GM18526 (cell line): Measurements from ENCODE around the gene KCNK7.
A peak's percentile ranks its signal among the peaks of the same experiment; 100 is the strongest.

Experiments
- POLR2A ChIP-seq: IDR thresholded peaks from 3 replicates; pipeline ENCODE4 v1.6.1; 2011; ENCODE audit not compliant: insufficient read length; ENCODE audit errors: extremely low read depth

Gene KCNK7

GRCh38 chr11:65554842-65555430, 40.7 kb downstream of the KCNK7 start:
- TF ChIP-seq POLR2A: no peak

- no peak for TF ChIP-seq POLR2A
Observed at GRCh38 chr11:65554057-65554818, 41.4 kb downstream of the KCNK7 start.

DNA sequence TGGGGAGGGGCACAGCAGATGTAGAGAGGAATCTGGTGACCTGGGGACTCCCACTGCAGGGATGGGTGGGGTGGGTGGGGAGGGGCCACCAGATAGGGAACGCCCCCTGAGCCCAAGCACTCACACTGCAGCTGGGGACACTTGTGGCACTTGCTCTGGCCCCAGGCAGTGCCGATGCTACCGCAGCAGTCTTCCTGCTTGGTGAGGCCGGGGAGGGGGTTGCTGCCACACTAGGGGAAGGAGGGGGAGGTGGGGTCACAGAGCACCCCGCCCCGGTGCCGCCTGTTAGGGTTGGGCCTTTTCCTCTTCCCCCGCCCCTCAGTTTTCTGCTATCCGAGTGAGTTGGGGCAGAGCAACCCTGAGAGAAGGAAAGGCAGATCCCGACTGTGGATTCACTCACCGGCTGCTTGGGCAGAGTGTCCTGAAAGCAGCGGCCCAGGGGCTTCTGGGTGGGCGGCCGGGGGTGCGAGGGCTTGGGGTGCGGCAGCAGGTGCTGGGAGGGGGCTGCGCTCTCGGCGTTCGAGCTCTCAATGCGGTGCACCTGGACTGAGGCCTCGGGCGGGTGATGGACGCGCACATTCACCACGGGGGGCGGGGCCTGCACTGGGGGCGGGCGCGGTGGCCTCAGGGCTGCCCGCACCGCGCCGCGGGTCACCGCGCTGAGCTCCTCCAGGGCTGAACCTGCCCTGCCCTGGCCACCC, 42.1 kb downstream of the KCNK7 start:
- TF ChIP-seq POLR2A: no peak

- TF ChIP-seq POLR2A: no peak
Observed at GRCh38 chr11:65552388-65552951, 43.1 kb downstream of the KCNK7 start.

DNA sequence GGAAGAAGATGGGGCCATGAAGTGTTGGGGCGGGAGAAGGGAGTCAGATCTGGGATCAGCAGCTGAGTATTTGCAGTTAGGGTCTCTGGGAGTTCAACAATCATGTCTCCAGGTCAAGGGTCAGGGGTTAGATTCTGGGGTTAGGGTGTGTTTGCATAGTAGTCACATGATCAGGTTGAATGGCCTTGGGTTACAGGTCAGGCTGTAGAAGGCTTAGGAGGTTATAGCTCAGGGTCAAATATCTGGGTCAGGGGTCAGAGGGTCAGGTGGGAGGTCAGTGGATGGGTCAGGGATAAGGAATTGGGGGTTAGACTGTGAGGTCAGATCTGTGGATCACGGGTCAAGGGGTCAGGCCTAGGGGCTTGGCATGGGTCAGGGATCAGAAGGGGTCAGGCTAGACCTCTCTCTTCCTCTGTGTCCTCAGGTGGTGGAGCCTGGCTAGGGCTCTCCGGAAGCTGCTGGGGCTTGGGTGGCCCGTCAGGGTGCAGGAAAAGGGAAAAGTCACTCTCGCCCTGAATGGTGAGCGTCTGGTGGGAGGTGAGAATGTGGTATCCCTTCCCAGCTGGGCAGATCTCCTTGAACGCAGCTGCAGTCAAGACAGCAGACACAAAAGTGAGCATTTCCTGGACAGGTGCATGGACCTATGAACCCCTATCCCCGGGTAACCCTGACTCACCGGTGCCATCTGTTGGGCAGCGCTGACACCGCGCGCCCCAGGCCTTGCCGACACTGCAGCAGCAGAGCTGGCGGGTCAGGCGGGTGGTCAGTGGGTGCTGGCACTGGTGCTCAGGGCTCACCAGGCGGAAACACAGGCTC, 43.8 kb downstream of the KCNK7 start:
- no peak for TF ChIP-seq POLR2A

GRCh38 chr11:65549096-65549495, 46.5 kb downstream of the KCNK7 start:
- TF ChIP-seq POLR2A: no peak

GRCh38 chr11:65548395-65548794, 47.2 kb downstream of the KCNK7 start:
- no peak for TF ChIP-seq POLR2A

GRCh38 chr11:65547446-65548125, 48.0 kb downstream of the KCNK7 start:
- no peak for TF ChIP-seq POLR2A

GRCh38 chr11:65546217-65546958, 49.2 kb downstream of the KCNK7 start:
- peak; percentile 42 for TF ChIP-seq POLR2A

DNA sequence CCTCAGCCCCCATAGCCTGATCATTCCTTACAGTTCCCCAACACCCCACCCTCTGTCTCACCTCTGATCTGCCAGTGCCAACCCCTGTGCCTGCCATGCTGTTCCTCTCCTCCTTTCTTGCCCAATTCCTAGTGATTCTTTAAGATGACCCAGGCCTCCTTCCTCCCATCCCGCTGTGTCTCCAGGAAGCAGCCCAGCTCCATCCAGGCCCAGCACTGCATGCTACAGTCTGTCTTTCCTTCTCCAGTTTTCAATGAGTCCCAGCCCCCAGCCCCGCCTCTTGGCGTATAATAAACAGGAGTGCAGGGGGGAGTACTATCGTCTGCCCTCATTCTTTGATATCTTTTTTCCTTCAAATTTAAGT, 49.8 kb downstream of the KCNK7 start:
- no peak for TF ChIP-seq POLR2A
